ENCODE results near the gene CTRB1. TPM values are rescaled to one million over a fixed set of nuclear protein-coding genes. Genes with fewer than 3 reads are reported as not detected.

The CTRB1 gene
- total RNA-seq, 1 experiment from 2014 or later, result 5.6 TPM

- no peak for TF ChIP-seq CTCF (IDR thresholded peaks at IDR 0.05 in 2 of 3, conservative IDR thresholded peaks at IDR 0.05 in 1 of 3; ENCODE audit: borderline replicate concordance in 1 of 3, insufficient read depth in 1 of 3, low read depth in 2 of 3, low read length in 2 of 3)
- TF ChIP-seq ZFX (IDR thresholded peaks at IDR 0.05), result no peak
- TF ChIP-seq ATF3 (IDR thresholded peaks at IDR 0.05), result no peak
- TF ChIP-seq EGR1 (IDR thresholded peaks at IDR 0.05; ENCODE audit: low read depth), result no peak
- no peak for TF ChIP-seq SIN3A (IDR thresholded peaks at IDR 0.05; ENCODE audit: low read depth)
- no peak for TF ChIP-seq RAD21 (IDR thresholded peaks at IDR 0.05; ENCODE audit: low read depth)
- no peak for TF ChIP-seq ELF1 (IDR thresholded peaks at IDR 0.05; ENCODE audit: borderline replicate concordance, low read depth)
These were observed 10.5 kb upstream of the CTRB1 start (continued) for GRCh38 chr16:75208242-75208825.

GRCh38 chr16:75208861-75209505, 9.8 kb upstream of the CTRB1 start:
- no TSS peak for BruUV-seq (replicated peaks)
- no peak overlapping the region for H3K4me3 ChIP-seq (replicated peaks in 1 of 2; ENCODE audit: low read depth in 1 of 2, low read length in 2 of 2)
- no peaks in the 10 kb centered on the region for H3K79me2 ChIP-seq (ENCODE audit: insufficient read depth, low read length)
- H3K9me3 ChIP-seq (ENCODE audit: control insufficient read depth in 1 of 2, insufficient read depth in 1 of 2, low read depth in 1 of 2, low read length in 2 of 2), result no peaks in the 10 kb centered on the region
- no peak overlapping the region for H3K9ac ChIP-seq (ENCODE audit: low read length)
- H3K27me3 ChIP-seq (ENCODE audit: insufficient read depth, low read length), result no peaks in the 10 kb centered on the region
- POLR2A ChIA-PET, result no interaction called here
- no peak overlapping the region for H3K4me2 ChIP-seq (ENCODE audit: low read length)
- intact Hi-C loops (cut with micrococcal nuclease), result no loop called here
- no peak overlapping the region for H3K27ac ChIP-seq (ENCODE audit: low read depth, low read length)
- H3K4me1 ChIP-seq (ENCODE audit: control insufficient read depth in 1 of 2, insufficient read depth in 2 of 2, low read length in 2 of 2), result no peaks in the 10 kb centered on the region
- no peaks in the 10 kb centered on the region for H4K20me1 ChIP-seq (ENCODE audit: insufficient read depth)
- H2AFZ ChIP-seq (ENCODE audit: low read depth, low read length, poor library complexity, severe bottlenecking), result no peak overlapping the region
- DNase-seq (ENCODE audit: low read depth, low spot score), result no peak
- no peak for ATAC-seq
- CTCF ChIA-PET, result interaction anchor here (1.0 kb wide), 1 partner anchor 10 kb away, joined by 3 read pairs; no protein-coding TSS in a partner anchor
- RAD21 ChIA-PET (ENCODE audit: low non-redundant PET in 1 of 2, low total read pairs in 2 of 2, uncharacterized antibody in 2 of 2, unreplicated experiment in 2 of 2), result no interaction called here
- no peaks in the 10 kb centered on the region for H3K36me3 ChIP-seq (ENCODE audit: control insufficient read depth in 1 of 2, insufficient read depth in 2 of 2, low read length in 2 of 2)
- H3K9me2 ChIP-seq (ENCODE audit: insufficient read depth), result no peaks in the 10 kb centered on the region
- TF ChIP-seq MAX (IDR thresholded peaks at IDR 0.05), result no peak
- TF ChIP-seq REST (IDR thresholded peaks at IDR 0.05; ENCODE audit: low read depth), result no peak
- TF ChIP-seq CEBPB (IDR thresholded peaks at IDR 0.05; ENCODE audit: low read depth), result no peak
- no peak for TF ChIP-seq FOSL1 (IDR thresholded peaks at IDR 0.05; ENCODE audit: low read depth)
- no peak for TF ChIP-seq POLR2AphosphoS5 (IDR thresholded peaks at IDR 0.05; ENCODE audit: low read depth, low read length)
- TF ChIP-seq SP1 (IDR thresholded peaks at IDR 0.05; ENCODE audit: low read depth), result no peak
- TF ChIP-seq YY1 (IDR thresholded peaks at IDR 0.05; ENCODE audit: extremely low read depth, insufficient replicate concordance, low read depth, low read length), result no peak
- TF ChIP-seq CTCF (IDR thresholded peaks at IDR 0.05 in 2 of 3, conservative IDR thresholded peaks at IDR 0.05 in 1 of 3; ENCODE audit: borderline replicate concordance in 1 of 3, insufficient read depth in 1 of 3, low read depth in 2 of 3, low read length in 2 of 3), result no peak
- no peak for TF ChIP-seq JUND (IDR thresholded peaks at IDR 0.05)
- TF ChIP-seq RAD21 (IDR thresholded peaks at IDR 0.05; ENCODE audit: low read depth), result no peak
- no peak for TF ChIP-seq EGR1 (IDR thresholded peaks at IDR 0.05; ENCODE audit: low read depth)
- TF ChIP-seq ZNF274 (IDR thresholded peaks at IDR 0.05; ENCODE audit: low read depth, low read length), result no peak
- TF ChIP-seq SIN3A (IDR thresholded peaks at IDR 0.05; ENCODE audit: low read depth), result no peak
- TF ChIP-seq ZFX (IDR thresholded peaks at IDR 0.05), result no peak
